Aorta (tissue), 5 donors: ENCODE data around the gene ORC6. TPM values are rescaled to one million over a fixed set of nuclear protein-coding genes. Genes with fewer than 3 reads are reported as not detected.

ENCODE experiments used
- ATAC-seq: fragments of 200-7000 bp; cut with Tn5 transposase; one replicate; pipeline ENCODE4 v1.9.1; 2022; ENCODE audit warnings: moderate library complexity; ENCODE audit not compliant: low FRiP score
- DNase-seq, 2 donors: peaks; one replicate each; pipeline ENCODE4 v3.0.0-alpha.2; 2020
- H3K27ac ChIP-seq, 2 donors: one replicate each; pipeline ENCODE4 v1.5.1; 2013; ENCODE audit warnings: low read length in 2 of 2, mild to moderate bottlenecking in 2 of 2, moderate library complexity in 2 of 2, control low read depth in 1 of 2, inconsistent platforms in 1 of 2, low read depth in 1 of 2
- H3K27me3 ChIP-seq, 2 donors: one replicate each; pipeline ENCODE4 v1.6.1; 2013; ENCODE audit warnings: control low read depth in 1 of 2, low read length in 1 of 2, mild to moderate bottlenecking in 1 of 2, moderate library complexity in 1 of 2; ENCODE audit not compliant: insufficient read depth in 2 of 2, control insufficient read depth in 1 of 2
- H3K36me3 ChIP-seq, 2 donors: one replicate each; pipeline ENCODE4 v1.6.1; 2013; ENCODE audit warnings: control low read depth in 1 of 2, low read length in 1 of 2, mild to moderate bottlenecking in 1 of 2; ENCODE audit not compliant: insufficient read depth in 2 of 2, control insufficient read depth in 1 of 2
- H3K4me1 ChIP-seq, 2 donors: one replicate each; pipeline ENCODE4 v1.6.1; 2013; ENCODE audit warnings: low read length in 2 of 2, control low read depth in 1 of 2, mild to moderate bottlenecking in 1 of 2, moderate library complexity in 1 of 2; ENCODE audit not compliant: insufficient read depth in 2 of 2, control insufficient read depth in 1 of 2
- H3K4me3 ChIP-seq, 2 donors: one replicate each; pipeline ENCODE4 v1.5.1; 2013; ENCODE audit warnings: low read length in 2 of 2, control low read depth in 1 of 2, mild to moderate bottlenecking in 1 of 2
- H3K9me3 ChIP-seq: one replicate; pipeline ENCODE4 v1.6.1; 2013; ENCODE audit warnings: mild to moderate bottlenecking, low read length; ENCODE audit not compliant: control insufficient read depth
- WGBS, 2 donors: extraction: QIAGEN DNeasy Blood & Tissue Kit; methylation state at CpG; one replicate each; pipeline ENCODE4 v1.1.7; 2013; 5-methylcytosine and 5-hydroxymethylcytosine counted together
- intact Hi-C, 2 donors: fragments of 100-400 bp; cut with DNase I; formaldehyde crosslinking; loops; one replicate each; pipeline versions ENCODE4 v1.14.2 to v1.15.0; 2022
- polyA plus RNA-seq, 2 donors: library from polyadenylated mRNA; stranded (reverse); fragments of 200-250 nt; gene quantifications; one replicate each; pipeline ENCODE4 v1.2.3, GENCODE V29; 2013
- total RNA-seq, 2 donors: library from RNA; stranded (reverse); fragmentation: NEBNext Ultra II Directional; extraction: Animal tissue kit (Norgen Biotek cat#: 25700); gene quantifications; one replicate each; pipeline ENCODE4 v1.2.1, GENCODE V29; 2021
- donor health status: healthy with polysubstance abuse.
- donor health status: Bipolar disorder and iron deficiency.
- donor health status: DM: no; HTN: no; CAD: no.
- donor health status: DM: no; HTN: no; CAD: no.
- donor health status: DM: yes; HTN: yes; CAD: no.

The ORC6 gene
- total and polyA plus RNA-seq, 4 donors = 0.31 to 2.3 (median 1.6) TPM

- Histone ChIP-seq H3K9me3 (no peaks in the 10 kb centered on the region), H3K27me3 (no peaks in the 10 kb centered on the region), H3K27ac (no peak overlapping the region), H3K4me3 (no peak overlapping the region), H3K4me1 (no peaks in the 10 kb centered on the region), H3K36me3 (no peaks in the 10 kb centered on the region)
- intact Hi-C loops = no loop called here
- ATAC-seq (no peak), DNase-seq (peak in 1 of 2 donors; percentile 65)
- 77 to 78% methylated on average over 10 of the region's 10 CpGs for WGBS, 2 donors
Measured at GRCh38 chr16:46711106-46712058, 21.9 kb downstream of the ORC6 start.

GRCh38 chr16:46712911-46713310 lies 23.5 kb downstream of the ORC6 start:
- Histone ChIP-seq H3K27ac (no peak overlapping the region), H3K36me3 (no peaks in the 10 kb centered on the region), H3K9me3 (no peaks in the 10 kb centered on the region), H3K4me1 (no peaks in the 10 kb centered on the region), H3K4me3 (no peak overlapping the region), H3K27me3 (peaks cover 0 to 3% of the 10 kb centered on the region in 2 donors)
- WGBS, 2 donors = 87 to 91% methylated on average over 3 of the region's 3 CpGs
- intact Hi-C loops = no loop called here
- ATAC-seq = no peak
- no peak for DNase-seq

GRCh38 chr16:46713634-46714033 lies 24.2 kb downstream of the ORC6 start:
- DNase-seq (no peak), ATAC-seq (no peak)
- no peak overlapping the region for H3K27ac ChIP-seq
- H3K36me3 ChIP-seq = no peaks in the 10 kb centered on the region
- H3K27me3 ChIP-seq = peaks cover 0 to 3% of the 10 kb centered on the region in 2 donors
- intact Hi-C loops = no loop called here
- H3K9me3 ChIP-seq = no peaks in the 10 kb centered on the region
- WGBS, 2 donors = 76 to 77% methylated on average over 3 of the region's 3 CpGs
- no peaks in the 10 kb centered on the region for H3K4me1 ChIP-seq
- H3K4me3 ChIP-seq = no peak overlapping the region

GRCh38 chr16:46714797-46715591 lies 25.5 kb downstream of the ORC6 start:
- Histone ChIP-seq H3K4me1 (no peaks in the 10 kb centered on the region), H3K9me3 (no peaks in the 10 kb centered on the region), H3K36me3 (no peaks in the 10 kb centered on the region), H3K4me3 (no peak overlapping the region), H3K27ac (no peak overlapping the region), H3K27me3 (peaks cover 0 to 3% of the 10 kb centered on the region in 2 donors)
- ATAC-seq (no peak), DNase-seq (no peak)
- intact Hi-C loops = no loop called here
- WGBS, 2 donors = 87 to 90% methylated on average over 7 of the region's 7 CpGs

GRCh38 chr16:46715769-46716305 lies 26.4 kb downstream of the ORC6 start:
- Histone ChIP-seq H3K27me3 (peaks cover 0 to 3% of the 10 kb centered on the region in 2 donors), H3K36me3 (no peaks in the 10 kb centered on the region), H3K4me1 (no peaks in the 10 kb centered on the region), H3K9me3 (no peaks in the 10 kb centered on the region), H3K4me3 (no peak overlapping the region), H3K27ac (no peak overlapping the region)
- 38 to 46% methylated on average over 6 of the region's 6 CpGs for WGBS, 2 donors
- intact Hi-C loops = no loop called here
- DNase-seq (no peak), ATAC-seq (no peak)

GRCh38 chr16:46717692-46718091 lies 28.2 kb downstream of the ORC6 start:
- WGBS, 2 donors = 58 to 71% methylated on average over 2 of the region's 2 CpGs
- intact Hi-C loops = no loop called here
- Histone ChIP-seq H3K27ac (no peak overlapping the region), H3K36me3 (no peaks in the 10 kb centered on the region), H3K27me3 (peaks cover 0 to 3% of the 10 kb centered on the region in 2 donors), H3K4me3 (no peak overlapping the region), H3K4me1 (no peaks in the 10 kb centered on the region), H3K9me3 (no peaks in the 10 kb centered on the region)
- no peak for ATAC-seq
- DNase-seq = no peak

- intact Hi-C loops = no loop called here
- 81 to 83% methylated on average over 8 of the region's 8 CpGs for WGBS, 2 donors
- Histone ChIP-seq H3K27me3 (peaks cover 0 to 3% of the 10 kb centered on the region in 2 donors), H3K36me3 (no peaks in the 10 kb centered on the region), H3K4me3 (no peak overlapping the region), H3K9me3 (no peaks in the 10 kb centered on the region), H3K4me1 (no peaks in the 10 kb centered on the region), H3K27ac (no peak overlapping the region)
- no peak for DNase-seq
- ATAC-seq = no peak
Measured at GRCh38 chr16:46718214-46718613, 28.8 kb downstream of the ORC6 start.

GRCh38 chr16:46719528-46719927 lies 30.1 kb downstream of the ORC6 start:
- H3K9me3 ChIP-seq = no peaks in the 10 kb centered on the region
- DNase-seq (no peak), ATAC-seq (no peak)
- 94 to 95% methylated on average over 6 of the region's 6 CpGs for WGBS, 2 donors
- H3K36me3 ChIP-seq = no peaks in the 10 kb centered on the region
- intact Hi-C loops = no loop called here
- H3K27ac ChIP-seq = no peak overlapping the region
- H3K4me1 ChIP-seq = no peaks in the 10 kb centered on the region
- H3K4me3 ChIP-seq = no peak overlapping the region
- H3K27me3 ChIP-seq = peaks cover 0 to 3% of the 10 kb centered on the region in 2 donors
